ENCODE results near the gene SRSF8. TPM values are rescaled to one million over a fixed set of nuclear protein-coding genes. Genes with fewer than 3 reads are reported as not detected.

SRSF8 gene
- total RNA-seq, 1 experiment from 2014 or later: 25.1 TPM

DNA sequence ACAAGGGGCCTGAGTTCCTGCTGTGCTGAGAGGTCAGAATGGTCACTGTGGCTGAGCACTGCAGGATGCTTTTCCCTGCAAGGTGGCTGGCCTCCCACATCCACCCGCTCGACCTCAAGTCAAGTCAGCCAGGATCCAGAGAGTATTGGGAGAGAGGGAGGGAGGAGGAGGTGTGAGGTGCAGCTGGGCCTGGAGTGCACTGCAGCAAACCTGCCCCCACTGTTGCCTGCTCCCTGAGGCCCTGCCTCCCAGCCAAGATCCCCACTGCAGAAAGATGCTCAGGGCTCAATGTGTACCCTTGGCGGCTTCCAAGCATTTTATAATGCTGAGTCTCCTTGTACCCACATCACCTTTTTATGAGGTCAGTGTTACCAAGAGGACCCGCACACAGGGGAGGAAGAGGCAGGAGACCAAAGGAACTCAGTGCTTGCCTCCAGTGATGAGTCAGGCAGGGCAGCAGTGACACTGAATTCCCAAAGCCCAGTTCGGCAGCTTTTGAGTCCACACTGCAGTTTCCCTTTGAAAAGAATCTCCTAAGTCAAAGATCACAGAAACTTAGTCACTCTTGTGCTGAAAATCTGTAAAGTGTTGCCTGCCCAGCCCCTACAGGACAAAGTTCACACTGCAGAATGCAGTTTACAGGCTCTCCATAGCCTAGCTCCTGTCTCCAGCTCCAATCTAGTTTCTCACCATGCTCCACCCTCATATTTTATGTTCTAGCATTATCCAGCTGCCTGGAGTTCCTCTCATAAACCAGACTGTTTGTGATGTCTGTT, 26.0 kb downstream of the SRSF8 start:
- no CpG with 5 or more reads among the region's 5 CpGs for WGBS (ENCODE audit: extremely low coverage, insufficient read length, low lambda C conversion rate)
- no peaks in the 10 kb centered on the region for H3K79me1 ChIP-seq (ENCODE audit: insufficient read depth, low read depth, low read length, poor library complexity, severe bottlenecking)
- no peak overlapping the region for H2BK15ac ChIP-seq (ENCODE audit: low read depth, low read length)
- peaks cover 55% of the 10 kb centered on the region for H3K27me3 Mint-ChIP-seq (ENCODE audit: low read depth)
- no peak overlapping the region for H3K4ac ChIP-seq (ENCODE audit: low read depth, low read length)
- H3K23ac ChIP-seq (ENCODE audit: insufficient read length, low read depth, low read length): no peak overlapping the region
- H3K27me3 ChIP-seq (ENCODE audit: insufficient read depth, low read length): peaks cover 13% of the 10 kb centered on the region; the same call in 1 of the 2 replicates
- peaks cover 24 to 26% of the 10 kb centered on the region in 2 experiments for H3K4me1 Mint-ChIP-seq
- H4K20me1 ChIP-seq (ENCODE audit: control insufficient read depth, insufficient read depth, insufficient read length): no peaks in the 10 kb centered on the region
- no peak overlapping the region for H3K27ac ChIP-seq (ENCODE audit: insufficient read length, low read depth, low read length)
- H2BK20ac ChIP-seq (ENCODE audit: low read depth, low read length, poor library complexity, severe bottlenecking): no peak overlapping the region
- TF ChIP-seq, protein P1, sequence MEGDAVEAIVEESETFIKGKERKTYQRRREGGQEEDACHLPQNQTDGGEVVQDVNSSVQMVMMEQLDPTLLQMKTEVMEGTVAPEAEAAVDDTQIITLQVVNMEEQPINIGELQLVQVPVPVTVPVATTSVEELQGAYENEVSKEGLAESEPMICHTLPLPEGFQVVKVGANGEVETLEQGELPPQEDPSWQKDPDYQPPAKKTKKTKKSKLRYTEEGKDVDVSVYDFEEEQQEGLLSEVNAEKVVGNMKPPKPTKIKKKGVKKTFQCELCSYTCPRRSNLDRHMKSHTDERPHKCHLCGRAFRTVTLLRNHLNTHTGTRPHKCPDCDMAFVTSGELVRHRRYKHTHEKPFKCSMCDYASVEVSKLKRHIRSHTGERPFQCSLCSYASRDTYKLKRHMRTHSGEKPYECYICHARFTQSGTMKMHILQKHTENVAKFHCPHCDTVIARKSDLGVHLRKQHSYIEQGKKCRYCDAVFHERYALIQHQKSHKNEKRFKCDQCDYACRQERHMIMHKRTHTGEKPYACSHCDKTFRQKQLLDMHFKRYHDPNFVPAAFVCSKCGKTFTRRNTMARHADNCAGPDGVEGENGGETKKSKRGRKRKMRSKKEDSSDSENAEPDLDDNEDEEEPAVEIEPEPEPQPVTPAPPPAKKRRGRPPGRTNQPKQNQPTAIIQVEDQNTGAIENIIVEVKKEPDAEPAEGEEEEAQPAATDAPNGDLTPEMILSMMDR (conservative IDR thresholded peaks at IDR 0.05): peak; percentile 64
- no peak overlapping the region for H3K9ac ChIP-seq (ENCODE audit: extremely low read depth, insufficient read length, low read length)
- no peaks in the 10 kb centered on the region for H3K9me3 Mint-ChIP-seq
- no peak overlapping the region for H2AFZ ChIP-seq (ENCODE audit: low read length)
- H3K9me3 ChIP-seq (ENCODE audit: control insufficient read depth, low read depth, low read length): no peaks in the 10 kb centered on the region
- H3K36me3 Mint-ChIP-seq (ENCODE audit: insufficient read depth in 1 of 3, low read depth in 3 of 3): no peaks in the 10 kb centered on the region; a peak in 1 of 7 replicates
- H4K5ac ChIP-seq (ENCODE audit: insufficient read length, low read depth, low read length): no peak overlapping the region
- H3K4me2 ChIP-seq (ENCODE audit: insufficient read depth, insufficient read length, low read length): no peak overlapping the region
- H3K4me1 ChIP-seq (ENCODE audit: insufficient read depth, low read length): peaks cover 4% of the 10 kb centered on the region
- H3K14ac ChIP-seq (ENCODE audit: insufficient read depth, low read length): no peak overlapping the region
- 0 out of 7 replicates have a peak overlapping the region, but pooled peaks of 1 of the 3 experiments have one; percentile 21 for H3K27ac Mint-ChIP-seq
- H3K56ac ChIP-seq (ENCODE audit: insufficient read length, low read depth, low read length): no peak overlapping the region
- no peak overlapping the region for H2BK5ac ChIP-seq (ENCODE audit: insufficient read length, low read length)
- no peak overlapping the region for H2BK12ac ChIP-seq (ENCODE audit: insufficient read length, low read depth, low read length)
- H3K18ac ChIP-seq (ENCODE audit: insufficient read length, low read depth, low read length): no peak overlapping the region
- no peaks in the 10 kb centered on the region for H3K79me2 ChIP-seq (ENCODE audit: insufficient read depth, low read length)
- no peak overlapping the region for H3T11ph ChIP-seq (ENCODE audit: low read length)
- no peak overlapping the region for H2AK5ac ChIP-seq (ENCODE audit: insufficient read length, low read length)
- no peak overlapping the region for H4K8ac ChIP-seq (replicated peaks; ENCODE audit: insufficient read length, low read depth, low read length)
- no peak overlapping the region; a peak in 1 of 5 replicates for H3K4me3 Mint-ChIP-seq
- no peak overlapping the region for H4K91ac ChIP-seq (ENCODE audit: insufficient read length, low read depth, low read length)
- H2BK120ac ChIP-seq (ENCODE audit: low read depth, low read length, poor library complexity, severe bottlenecking): no peak overlapping the region
- no peak for DNase-seq
- peaks cover 8% of the 10 kb centered on the region for H3K23me2 ChIP-seq (ENCODE audit: insufficient read length, low read depth, low read length, poor library complexity, severe bottlenecking)
